NCI-H345 treated with DMSO at 0.1 percent for 48 hours (cell line): ENCODE data around the gene CYP4X1.
"Not testable (repeated sequence)": the region's sequence is repeated elsewhere in the genome, so short reads cannot be mapped to it uniquely, and the experiment has no call there.

Source experiments
- DNase-seq: peaks from one replicate; lab custom pipeline; 2025; ENCODE audit not compliant: unreplicated experiment; lab: John Stamatoyannopoulos, UW

The CYP4X1 gene, protein sequence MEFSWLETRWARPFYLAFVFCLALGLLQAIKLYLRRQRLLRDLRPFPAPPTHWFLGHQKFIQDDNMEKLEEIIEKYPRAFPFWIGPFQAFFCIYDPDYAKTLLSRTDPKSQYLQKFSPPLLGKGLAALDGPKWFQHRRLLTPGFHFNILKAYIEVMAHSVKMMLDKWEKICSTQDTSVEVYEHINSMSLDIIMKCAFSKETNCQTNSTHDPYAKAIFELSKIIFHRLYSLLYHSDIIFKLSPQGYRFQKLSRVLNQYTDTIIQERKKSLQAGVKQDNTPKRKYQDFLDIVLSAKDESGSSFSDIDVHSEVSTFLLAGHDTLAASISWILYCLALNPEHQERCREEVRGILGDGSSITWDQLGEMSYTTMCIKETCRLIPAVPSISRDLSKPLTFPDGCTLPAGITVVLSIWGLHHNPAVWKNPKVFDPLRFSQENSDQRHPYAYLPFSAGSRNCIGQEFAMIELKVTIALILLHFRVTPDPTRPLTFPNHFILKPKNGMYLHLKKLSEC

DNA sequence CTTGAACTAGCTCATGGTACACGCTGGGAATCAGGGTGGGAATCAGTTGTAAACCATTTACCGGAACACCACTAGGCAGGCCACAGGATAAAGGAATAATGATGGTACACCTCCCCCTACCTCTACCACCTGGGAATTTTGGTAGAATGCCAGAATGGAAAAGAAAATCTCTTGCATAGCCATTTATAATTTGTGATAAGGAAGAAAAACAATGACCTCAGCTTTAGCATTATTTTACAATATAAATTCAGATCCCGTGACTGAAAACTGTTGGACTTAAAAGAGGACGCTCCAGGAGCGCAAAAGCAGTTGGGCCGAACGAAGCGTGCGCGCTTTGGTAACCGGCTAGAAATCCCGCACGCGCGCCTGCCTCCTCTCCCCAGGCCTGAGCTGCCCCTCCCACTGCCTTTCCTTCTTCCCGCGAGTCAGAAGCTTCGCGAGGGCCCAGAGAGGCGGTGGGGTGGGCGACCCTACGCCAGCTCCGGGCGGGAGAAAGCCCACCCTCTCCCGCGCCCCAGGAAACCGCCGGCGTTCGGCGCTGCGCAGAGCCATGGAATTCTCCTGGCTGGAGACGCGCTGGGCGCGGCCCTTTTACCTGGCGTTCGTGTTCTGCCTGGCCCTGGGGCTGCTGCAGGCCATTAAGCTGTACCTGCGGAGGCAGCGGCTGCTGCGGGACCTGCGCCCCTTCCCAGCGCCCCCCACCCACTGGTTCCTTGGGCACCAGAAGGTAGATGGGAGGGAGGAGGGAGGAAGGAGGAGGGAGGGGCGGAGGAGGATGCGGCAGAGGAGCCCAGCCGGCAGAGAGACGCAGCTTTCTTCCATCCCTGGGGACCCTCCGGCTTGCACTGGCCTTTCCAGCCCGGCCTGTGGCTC is at the start of gene CYP4X1:
TSS of gene CYP4X1 (plus strand) at position 402 of the 873 bp plus-strand sequence. CDS start at position 551, 149 bp downstream.
- peak; percentile 44 for DNase-seq

DNA sequence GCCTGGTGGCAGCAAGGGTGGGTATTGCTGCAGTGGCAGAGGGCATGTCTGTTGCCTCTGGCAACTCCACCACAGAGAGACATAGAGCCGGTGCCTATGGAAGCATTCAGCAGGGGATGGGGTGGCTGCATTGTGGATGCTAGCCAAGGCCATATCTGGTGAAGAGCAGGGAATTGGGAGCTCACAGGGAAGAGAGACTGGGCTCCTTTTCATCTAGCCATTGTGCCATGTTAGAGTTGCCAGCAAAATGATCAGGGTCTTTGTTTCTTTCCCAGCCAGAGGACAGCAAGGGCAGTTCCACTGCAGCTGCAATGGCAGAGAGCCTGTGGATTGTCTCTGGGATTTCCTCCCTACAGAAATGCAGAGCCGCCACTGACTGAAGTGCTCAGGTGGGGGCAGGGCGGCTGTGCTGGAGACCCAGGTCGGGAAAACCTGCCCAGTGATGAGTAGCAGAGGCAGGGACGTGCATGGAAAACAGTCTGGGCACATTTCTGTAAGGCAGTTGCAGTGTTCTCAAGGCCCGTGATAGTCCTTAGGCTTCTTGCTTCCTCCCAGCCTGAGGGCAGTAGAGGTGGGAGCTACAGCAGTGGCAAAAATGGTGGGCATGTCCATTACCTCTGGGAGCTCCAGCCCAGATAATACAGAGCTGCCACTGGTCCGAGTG is 40.2 kb upstream of the CYP4X1 start:
- peak; percentile 26 for DNase-seq

DNA sequence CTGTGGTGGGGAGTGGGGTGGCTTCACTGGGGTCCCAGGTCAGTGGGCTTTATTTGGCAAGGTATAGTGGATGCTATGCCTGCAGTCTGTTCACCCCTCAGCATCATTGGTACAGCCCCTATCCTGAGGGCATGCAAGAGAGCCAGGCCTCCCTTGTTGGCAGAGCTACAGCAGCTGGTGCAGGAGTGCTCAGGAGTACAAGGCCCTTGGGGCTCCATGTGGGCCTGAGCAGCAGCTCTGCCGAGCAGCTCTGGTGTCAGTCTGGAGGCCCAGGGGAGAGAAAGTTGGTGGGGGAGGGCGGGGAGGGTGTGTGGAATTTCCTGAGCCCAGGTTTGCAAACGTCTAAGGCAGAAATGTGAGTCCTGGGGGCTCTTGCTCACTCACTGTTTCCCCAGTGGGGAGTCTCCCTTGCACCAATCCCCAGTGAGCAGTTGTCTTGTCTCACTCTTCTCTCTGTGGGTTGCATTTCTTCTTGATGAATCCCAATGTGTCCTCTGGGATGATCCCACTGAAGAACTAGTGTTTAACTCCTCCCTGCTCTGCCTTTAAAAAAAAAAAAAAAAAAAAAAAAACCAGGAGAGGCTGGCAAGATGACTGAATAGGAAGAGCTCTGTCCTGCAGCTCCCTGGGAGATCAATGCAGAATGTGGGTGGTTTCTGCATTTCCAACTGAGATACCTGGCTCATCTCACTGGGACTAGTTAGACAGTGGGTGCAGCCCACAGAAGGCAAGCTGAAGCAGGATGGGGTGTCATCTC is 39.5 kb upstream of the CYP4X1 start:
- peak; percentile 44 for DNase-seq

DNA sequence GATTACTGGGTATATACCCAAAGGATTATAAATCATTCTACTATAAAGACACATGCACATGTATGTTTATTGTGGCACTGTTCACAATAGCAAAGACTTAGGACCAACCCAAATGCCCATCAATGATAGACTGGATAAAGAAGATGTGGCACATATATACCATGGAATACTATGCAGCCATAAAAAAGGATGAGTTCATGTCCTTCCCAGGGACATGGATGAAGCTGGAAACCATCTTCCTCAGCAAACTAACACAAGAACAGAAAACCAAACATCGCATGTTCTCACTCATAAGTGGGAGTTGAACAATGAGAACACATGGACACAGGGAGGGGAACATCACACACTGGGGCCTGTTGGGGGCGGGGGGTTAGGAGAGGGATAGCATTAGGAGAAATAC is 32.9 kb upstream of the CYP4X1 start:
- DNase-seq, result not testable (repeated sequence)

DNA sequence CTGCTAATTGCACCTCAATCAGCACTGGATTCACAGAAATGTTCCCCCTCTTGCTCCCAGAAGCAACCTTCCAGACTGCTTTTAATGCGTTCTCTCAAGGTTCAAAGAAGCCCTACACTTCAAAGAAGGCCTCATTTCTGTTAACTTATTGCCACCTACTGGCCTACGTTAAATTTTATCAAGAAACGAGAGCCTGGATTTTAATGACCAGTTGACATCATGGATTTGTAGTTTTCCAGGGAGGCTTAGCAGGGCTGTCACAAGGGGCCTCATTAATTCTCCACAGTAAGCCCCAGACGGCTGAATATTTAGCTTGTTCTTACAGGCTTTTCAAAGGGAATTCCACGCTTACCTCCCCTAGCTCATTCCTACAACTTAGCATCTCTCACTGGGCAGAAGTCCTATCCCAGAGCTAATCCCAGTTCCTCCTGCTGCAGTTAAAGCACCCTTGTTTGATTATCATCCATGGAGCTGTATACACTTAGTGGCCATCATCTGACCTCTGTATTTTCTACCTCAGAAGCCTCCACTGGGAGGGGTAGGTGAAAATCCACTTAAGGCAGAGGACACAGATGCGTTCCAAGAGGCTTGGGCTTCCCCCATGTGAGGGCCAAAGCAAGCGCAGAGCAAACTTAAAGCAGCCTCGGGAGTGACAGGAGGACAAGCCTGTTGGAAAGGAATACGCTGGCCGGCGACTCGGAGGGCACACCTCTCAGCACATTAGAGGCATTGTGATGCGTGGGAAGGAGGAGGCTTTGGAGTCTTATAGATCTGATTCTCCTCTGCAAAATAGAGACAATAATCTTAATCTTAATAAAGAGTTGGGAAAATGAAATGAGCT is 32.2 kb upstream of the CYP4X1 start:
- DNase-seq, result peak; percentile 22

DNA sequence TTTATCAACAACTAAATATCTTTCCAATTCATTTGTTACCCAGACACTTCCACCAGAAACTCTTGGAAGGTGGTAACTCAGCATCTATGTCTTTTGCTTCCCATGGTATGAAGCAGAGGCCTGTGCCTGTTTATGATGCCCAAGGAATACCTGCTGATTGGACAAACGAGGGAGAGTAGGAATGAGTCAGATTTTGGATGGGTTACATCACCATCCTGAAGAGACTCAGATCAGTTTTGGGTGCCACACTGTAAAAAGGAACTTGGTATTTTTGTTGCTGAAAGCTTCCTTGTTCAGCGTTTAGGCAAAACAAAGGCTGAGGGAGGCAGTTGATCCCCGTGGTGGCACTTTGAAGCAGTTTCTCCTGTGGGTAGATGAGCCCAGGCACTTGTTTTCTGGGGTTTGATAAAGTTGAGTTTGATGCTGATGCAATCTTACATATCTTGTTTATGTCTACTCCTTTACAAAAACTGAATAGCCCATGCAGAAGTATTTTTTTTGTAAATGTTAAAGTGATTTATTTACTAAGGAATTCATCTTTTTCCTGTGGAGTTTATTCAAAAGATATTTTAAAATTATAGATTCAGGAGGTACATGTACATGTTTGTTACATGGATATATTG is 26.7 kb upstream of the CYP4X1 start:
- no peak for DNase-seq

DNA sequence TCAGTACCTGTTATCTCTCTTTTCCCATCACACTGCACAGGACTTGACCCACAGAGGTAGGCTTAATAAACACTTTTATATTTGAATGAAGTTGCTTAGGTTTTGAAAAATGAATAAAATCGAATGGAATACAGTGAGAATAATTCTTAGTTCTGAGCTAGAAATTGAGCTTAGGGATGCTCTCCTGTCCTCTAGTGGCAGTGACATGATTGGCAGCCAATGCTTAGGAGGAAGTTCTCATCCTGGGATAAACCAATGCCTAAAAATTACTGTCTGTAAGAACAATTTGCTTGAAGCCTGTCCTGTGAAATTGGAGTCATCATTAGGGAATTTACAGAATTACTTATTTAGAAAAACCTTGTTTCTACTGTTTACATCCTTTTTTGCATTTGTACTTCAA is 21.3 kb upstream of the CYP4X1 start:
- DNase-seq, result no peak

DNA sequence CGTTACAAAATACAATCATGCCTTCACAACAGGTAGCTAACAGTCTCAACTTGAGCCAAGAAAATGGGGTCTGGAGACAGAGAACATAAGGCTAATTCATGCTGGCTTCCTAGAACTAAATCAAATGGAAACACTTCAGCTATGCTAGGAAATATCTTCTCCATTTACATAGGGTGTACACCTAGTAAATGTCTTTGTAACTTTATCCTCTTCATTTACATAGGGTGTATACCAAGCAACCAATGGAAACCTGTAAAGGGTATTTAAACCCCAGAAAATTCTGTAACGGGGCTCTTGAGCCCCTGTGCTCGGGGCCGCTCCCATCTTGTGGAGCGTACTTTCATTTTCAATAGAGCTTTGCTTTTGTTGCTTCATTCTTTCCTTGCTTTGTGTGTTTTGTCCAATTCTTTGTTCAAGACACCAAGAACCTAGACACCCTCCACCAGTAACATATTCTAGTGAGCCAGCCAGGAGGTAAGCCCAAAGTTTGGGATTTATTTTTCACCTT is 19.5 kb upstream of the CYP4X1 start:
- DNase-seq, result no peak

DNA sequence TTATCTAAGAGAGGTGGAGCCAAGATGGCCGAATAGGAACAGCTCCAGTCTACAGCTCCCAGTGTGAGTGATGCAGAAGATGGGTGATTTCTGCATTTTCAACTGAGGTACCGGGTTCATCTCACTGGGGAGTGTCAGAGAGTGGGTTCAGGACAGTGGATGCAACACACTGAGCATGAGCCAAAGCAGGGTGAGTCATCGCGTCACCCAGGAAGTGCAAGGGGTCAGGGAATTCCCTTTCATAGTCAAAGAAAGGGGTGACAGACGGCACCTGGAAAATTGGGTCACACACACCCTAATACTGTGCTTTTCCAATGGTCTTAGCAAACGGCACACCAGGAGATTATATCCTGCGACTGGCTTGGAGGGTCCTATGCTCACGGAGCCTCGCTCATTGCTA is 17.0 kb upstream of the CYP4X1 start:
- not testable (repeated sequence) for DNase-seq

DNA sequence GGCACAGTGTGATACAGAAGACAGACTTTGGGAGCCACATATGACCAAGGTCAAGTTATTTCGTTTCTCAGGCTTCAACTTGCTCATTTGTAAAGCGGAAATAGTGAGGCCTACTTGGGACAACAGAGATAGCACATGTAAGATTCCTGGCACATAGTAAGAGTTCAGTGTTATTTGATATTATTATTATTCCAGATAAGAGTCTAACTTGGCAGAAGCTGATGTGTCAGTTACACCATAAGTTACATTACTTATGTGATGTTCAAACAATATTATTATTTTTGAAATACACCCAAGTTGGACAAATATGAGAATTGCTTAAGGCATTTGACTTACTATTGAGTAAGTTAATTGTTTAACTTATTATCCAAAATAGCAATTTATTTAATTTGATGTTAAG is 10.2 kb upstream of the CYP4X1 start:
- DNase-seq, result no peak

DNA sequence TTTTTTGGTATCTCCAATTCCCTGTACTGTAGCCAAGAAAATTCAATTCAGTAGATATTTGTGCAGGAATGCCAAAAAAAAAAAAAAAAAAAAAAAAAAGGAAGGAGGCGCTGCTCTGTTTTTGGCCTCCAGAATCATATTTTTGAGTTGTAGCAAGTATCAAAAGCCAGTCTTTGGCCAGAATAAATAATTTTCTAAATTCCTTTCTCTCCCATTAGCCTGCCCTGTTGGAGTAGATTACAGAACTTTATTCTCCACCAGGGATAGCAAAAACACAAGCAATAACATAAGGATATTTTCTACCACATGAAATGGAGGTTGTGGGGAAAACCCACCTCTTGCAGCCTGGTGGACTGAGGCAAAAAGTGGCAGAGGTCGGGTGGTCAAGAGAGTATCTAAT is 2.4 kb upstream of the CYP4X1 start:
- no peak for DNase-seq

DNA sequence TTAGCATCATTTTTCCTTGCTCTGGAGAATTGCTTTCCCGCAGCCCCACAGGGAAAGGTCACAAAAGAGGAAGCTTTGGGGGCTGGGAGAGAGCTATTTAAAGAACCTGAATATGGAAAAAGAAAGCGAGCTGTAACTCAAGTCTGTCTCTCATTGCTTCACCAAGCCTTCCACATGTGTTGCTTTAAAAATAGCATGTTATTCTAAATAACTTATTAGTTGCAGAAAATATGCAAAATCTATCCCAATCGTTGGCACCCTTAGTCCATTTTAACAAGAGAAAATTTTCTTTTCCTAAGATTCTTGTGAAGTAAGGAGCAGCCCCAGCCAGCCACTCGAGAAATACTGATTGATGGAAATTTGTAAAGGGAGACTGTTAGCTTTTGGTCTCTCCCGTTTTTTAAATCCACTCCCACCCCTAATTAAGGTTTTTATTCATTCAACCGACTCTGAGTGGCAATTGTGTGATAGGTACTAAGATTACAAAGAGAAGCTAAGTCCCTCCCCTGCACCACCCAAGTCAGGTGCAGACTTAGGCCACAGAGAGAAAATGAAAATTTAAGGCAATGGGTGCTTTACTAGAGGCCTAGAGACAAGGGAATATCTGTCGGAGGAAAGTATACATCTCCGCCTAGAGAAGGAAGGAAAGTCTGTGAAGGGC is 802 bp downstream of the CYP4X1 start:
- no peak for DNase-seq

DNA sequence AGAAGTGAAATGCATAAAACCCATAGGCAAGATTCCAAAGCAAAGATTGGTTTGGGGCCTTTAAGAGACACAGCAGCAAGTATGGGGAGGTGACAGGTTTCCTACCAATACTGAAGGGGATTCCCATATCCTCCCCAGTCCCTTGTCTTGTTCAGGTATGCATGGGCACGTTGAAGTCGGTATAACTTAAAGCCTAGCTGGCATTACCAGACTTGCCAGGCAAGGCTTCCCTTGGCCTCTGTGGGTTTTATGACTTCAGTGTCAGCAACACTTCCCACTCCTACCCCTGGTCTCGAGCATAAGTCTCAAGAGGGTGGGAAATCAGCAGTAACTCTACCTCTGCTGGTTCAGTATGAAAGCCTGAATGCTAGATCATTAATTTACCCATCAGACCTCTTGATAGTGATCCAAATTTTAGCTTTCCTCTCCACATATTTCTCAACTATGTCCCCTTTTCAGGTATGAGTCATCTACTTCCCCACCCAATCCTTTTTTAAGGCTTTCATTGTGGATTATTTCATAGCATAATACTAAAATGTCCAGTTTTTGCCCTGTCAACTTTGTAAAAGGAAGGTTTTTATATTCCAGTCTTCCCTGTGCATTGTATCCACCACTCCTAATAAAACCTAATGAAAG is 6.8 kb downstream of the CYP4X1 start:
- no peak for DNase-seq

DNA sequence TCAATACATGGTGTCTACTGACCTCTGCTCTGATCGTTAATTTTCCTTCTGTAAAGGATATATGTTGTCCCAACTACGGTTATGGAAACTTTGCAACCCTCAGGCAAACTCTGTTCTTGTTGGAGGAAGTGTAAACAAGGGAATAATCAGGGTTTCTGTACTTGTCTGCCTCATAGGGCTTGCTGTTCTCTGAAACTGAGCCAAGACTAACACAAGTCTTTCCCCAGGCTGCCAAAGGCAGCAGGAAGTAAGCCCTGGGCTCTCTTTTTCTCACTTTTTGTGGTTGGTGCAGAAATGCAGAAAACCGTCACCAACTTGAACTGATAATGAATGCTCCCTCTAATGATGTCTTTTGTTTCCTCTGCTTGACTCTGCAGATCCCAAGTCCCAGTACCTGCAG is 7.6 kb downstream of the CYP4X1 start:
- no peak for DNase-seq

DNA sequence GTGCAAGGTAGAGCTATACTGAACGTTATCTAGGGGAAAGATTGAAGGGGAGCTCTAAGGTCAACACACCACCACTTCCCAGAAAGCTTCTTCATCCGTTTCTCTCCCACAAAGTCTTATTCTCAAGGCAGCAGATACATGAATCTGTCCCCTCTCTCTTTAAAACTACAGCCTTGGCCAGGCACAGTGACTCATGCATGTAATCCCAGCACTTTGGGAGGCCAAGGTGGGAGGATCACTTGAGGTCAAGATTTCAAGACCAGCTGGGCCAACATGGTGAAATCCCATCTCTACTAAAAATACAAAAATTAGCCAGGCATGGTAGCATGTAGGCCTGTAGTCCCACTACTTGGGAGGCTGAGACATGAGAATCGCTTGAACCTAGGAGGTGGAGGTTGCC is 8.1 kb downstream of the CYP4X1 start:
- no peak for DNase-seq

DNA sequence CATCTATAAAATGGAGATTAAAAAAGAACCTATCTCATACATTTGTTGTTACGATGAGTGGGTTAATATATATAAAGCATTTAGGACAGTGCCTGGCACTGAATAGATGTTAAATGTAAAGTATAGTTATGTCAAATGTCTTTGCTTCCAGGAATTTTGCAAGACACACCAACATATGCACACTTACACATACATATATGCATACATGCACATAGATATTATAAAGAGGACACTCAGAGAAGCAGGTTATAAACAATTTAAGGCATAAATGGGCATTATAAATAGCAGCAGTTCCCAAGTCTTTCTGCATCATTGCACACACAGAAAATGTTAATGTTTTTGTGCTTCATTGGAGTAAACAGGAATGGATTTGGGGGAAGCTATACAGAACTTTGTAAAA is 13.3 kb downstream of the CYP4X1 start:
- no peak for DNase-seq

DNA sequence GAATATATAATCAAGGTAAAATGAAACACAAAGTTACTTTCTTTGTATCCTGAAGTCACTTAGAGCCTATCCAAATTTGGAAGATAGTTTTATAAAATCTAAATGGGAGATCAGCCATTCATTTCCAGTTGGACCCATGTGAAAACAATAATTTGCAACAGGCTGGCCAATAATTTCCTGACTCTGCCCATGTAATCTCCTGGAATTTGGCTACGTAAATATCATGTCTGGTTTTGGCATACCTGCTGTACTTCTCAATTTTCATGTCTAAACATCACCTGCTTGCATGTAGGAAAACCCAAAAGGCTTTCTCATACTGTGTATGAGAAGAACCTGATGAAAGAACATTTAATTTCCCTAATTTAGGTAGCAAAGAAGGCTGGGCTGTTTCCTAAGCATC is 35.9 kb downstream of the CYP4X1 start:
- no peak for DNase-seq

DNA sequence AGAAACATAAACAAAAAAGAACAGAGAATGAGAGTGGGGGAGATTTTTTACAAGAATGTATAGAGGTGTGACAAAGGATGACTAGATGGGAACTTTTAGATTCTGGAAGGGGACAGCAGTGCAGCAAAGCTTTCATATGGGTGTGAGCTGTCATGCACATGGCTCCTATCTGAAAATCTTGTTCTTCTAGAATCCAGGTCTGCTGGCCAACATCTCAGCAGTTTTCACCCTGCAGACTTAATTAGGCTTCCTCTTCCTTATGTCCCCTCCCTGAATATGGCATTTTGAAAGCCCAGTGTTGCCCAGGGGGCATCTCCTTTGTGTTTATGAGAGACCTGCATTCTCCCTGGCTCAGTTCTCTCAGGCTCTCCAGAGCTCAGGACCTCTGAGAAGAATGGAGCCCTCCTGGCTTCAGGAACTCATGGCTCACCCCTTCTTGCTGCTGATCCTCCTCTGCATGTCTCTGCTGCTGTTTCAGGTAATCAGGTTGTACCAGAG is 43.7 kb downstream of the CYP4X1 start, which contains the start of gene CYP4Z1:
TSS of gene CYP4Z1 (plus strand) at position 135 of the 498 bp plus-strand sequence. CDS start at position 395, 260 bp downstream.
- no peak for DNase-seq
